Hepatocyte (in vitro differentiated cells): ENCODE data around the gene MOSMO. TPM values are rescaled to one million over a fixed set of nuclear protein-coding genes. Genes with fewer than 3 reads are reported as not detected.

Experiments used
- DNase-seq: peaks from one replicate; pipeline ENCODE4 v3.0.0-alpha.2; 2016; ENCODE audit warnings: low spot score
- H2AFZ ChIP-seq: fragments of 200-600 bp; sonication (generic); 2 replicates; pipeline ENCODE4 v1.6.0; 2016; ENCODE audit warnings: antibody characterized with exemption, mild to moderate bottlenecking
- H3K27ac ChIP-seq: fragments of 200-600 bp; sonication (generic); 2 replicates; pipeline ENCODE4 v1.5.1; 2016; ENCODE audit warnings: mild to moderate bottlenecking
- H3K27me3 ChIP-seq: fragments of 200-600 bp; sonication (generic); 2 replicates; pipeline ENCODE4 v1.6.1; 2016
- H3K36me3 ChIP-seq: fragments of 200-600 bp; sonication (generic); replicated peaks from 2 replicates; pipeline ENCODE4 v1.5.1; 2016; ENCODE audit warnings: low read depth; ENCODE audit not compliant: insufficient read depth
- H3K4me1 ChIP-seq: fragments of 200-600 bp; sonication (generic); 2 replicates; pipeline ENCODE4 v1.5.1; 2016; ENCODE audit warnings: mild to moderate bottlenecking, moderate library complexity; ENCODE audit not compliant: insufficient read depth
- H3K4me2 ChIP-seq: fragments of 200-600 bp; sonication (generic); 2 replicates; pipeline ENCODE4 v1.6.0; 2016
- H3K4me3 ChIP-seq: fragments of 200-600 bp; sonication (generic); 2 replicates; pipeline ENCODE4 v1.5.1; 2016; ENCODE audit warnings: mild to moderate bottlenecking
- H3K79me2 ChIP-seq: fragments of 200-600 bp; sonication (generic); 2 replicates; pipeline ENCODE4 v1.6.0; 2017; ENCODE audit warnings: mild to moderate bottlenecking
- H3K9me2 ChIP-seq: fragments of 200-600 bp; sonication (generic); replicated peaks from 2 replicates; pipeline ENCODE4 v1.6.0; 2017; ENCODE audit warnings: mild to moderate bottlenecking; ENCODE audit not compliant: insufficient read depth
- H3K9me3 ChIP-seq: fragments of 200-600 bp; sonication (generic); 2 replicates; pipeline ENCODE4 v1.5.1; 2016; ENCODE audit warnings: low read depth, mild to moderate bottlenecking
- H4K20me1 ChIP-seq: fragments of 200-600 bp; sonication (generic); 2 replicates; pipeline ENCODE4 v1.6.0; 2016; ENCODE audit warnings: mild to moderate bottlenecking; ENCODE audit not compliant: insufficient read depth, poor library complexity, severe bottlenecking
- EZH2 ChIP-seq: fragments of 200-600 bp; sonication (generic); IDR thresholded peaks from 2 replicates; pipeline ENCODE4 v1.6.1; 2016; ENCODE audit warnings: antibody characterized with exemption, mild to moderate bottlenecking, borderline replicate concordance
- EZH2phosphoT487 ChIP-seq: fragments of 200-600 bp; sonication (generic); IDR thresholded peaks from one replicate; pipeline ENCODE4 v1.6.1; 2018; ENCODE audit warnings: antibody characterized with exemption, mild to moderate bottlenecking, low read depth, moderate library complexity; ENCODE audit not compliant: unreplicated experiment, severe bottlenecking
- WGBS: methylation state at CpG from one replicate; pipeline ENCODE4 v1.1.6; 2016; ENCODE audit warnings: low lambda C conversion rate; ENCODE audit errors: missing lambda C conversion rate; 5-methylcytosine and 5-hydroxymethylcytosine counted together
- polyA plus RNA-seq: library from polyadenylated mRNA; unstranded; fragments of >200 nt; fragmentation: Nextera tagmentation; extraction: Ambion mirVana; gene quantifications from 2 replicates; pipeline ENCODE4 v1.2.1, GENCODE V29; 2016
- total RNA-seq: library from RNA; depleted of rRNA; stranded (reverse); fragments of >200 nt; gene quantifications from 2 replicates; pipeline ENCODE4 v1.2.3, GENCODE V29; 2014
- TF ChIP-seq, protein P1 (sequence below): fragments of 200-600 bp; sonication (generic); IDR thresholded peaks from 2 replicates; pipeline ENCODE4 v1.5.1; 2016; ENCODE audit warnings: antibody characterized with exemption, mild to moderate bottlenecking; ENCODE audit not compliant: poor library complexity

The MOSMO gene
- total and polyA plus RNA-seq, 2 experiments from 2014 or later = 6.5 to 16.1 TPM

DNA sequence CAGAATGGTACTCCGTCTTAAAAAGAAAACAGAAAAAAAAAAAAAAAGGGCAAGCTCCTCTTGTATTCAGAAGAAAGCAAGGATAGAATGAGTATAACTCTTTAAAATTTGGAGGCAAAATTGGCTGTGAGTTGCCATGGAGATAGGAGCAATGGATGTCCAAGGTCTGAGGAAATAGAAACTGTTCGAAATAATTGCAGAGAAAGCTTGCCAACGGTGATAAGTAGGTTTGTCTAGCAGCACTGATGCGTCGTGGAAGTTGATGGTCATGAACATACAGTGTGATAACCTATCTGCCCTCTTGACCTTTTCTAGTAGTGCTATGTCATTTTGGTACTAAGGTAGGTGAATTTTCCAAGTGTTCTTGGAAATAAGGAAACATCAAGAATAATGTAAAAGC lies 3.0 kb downstream of the MOSMO start:
- Histone ChIP-seq H3K4me1 (peaks cover 4% of the 10 kb centered on the region), H3K79me2 (peaks cover 71% of the 10 kb centered on the region), H3K4me3 (no peak overlapping the region), H3K36me3 (no peaks in the 10 kb centered on the region), H3K27ac (no peak overlapping the region), H3K9me2 (no peaks in the 10 kb centered on the region), H3K4me2 (no peak overlapping the region), H3K27me3 (no peaks in the 10 kb centered on the region), H4K20me1 (peaks cover 18% of the 10 kb centered on the region), H3K9me3 (no peaks in the 10 kb centered on the region), H2AFZ (no peak overlapping the region)
- TF ChIP-seq EZH2phosphoT487 (no peak), EZH2 (no peak)
- TF ChIP-seq, protein P1, sequence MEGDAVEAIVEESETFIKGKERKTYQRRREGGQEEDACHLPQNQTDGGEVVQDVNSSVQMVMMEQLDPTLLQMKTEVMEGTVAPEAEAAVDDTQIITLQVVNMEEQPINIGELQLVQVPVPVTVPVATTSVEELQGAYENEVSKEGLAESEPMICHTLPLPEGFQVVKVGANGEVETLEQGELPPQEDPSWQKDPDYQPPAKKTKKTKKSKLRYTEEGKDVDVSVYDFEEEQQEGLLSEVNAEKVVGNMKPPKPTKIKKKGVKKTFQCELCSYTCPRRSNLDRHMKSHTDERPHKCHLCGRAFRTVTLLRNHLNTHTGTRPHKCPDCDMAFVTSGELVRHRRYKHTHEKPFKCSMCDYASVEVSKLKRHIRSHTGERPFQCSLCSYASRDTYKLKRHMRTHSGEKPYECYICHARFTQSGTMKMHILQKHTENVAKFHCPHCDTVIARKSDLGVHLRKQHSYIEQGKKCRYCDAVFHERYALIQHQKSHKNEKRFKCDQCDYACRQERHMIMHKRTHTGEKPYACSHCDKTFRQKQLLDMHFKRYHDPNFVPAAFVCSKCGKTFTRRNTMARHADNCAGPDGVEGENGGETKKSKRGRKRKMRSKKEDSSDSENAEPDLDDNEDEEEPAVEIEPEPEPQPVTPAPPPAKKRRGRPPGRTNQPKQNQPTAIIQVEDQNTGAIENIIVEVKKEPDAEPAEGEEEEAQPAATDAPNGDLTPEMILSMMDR = no peak
- WGBS = 90% methylated on average over 5 of the region's 5 CpGs
- DNase-seq = no peak

DNA sequence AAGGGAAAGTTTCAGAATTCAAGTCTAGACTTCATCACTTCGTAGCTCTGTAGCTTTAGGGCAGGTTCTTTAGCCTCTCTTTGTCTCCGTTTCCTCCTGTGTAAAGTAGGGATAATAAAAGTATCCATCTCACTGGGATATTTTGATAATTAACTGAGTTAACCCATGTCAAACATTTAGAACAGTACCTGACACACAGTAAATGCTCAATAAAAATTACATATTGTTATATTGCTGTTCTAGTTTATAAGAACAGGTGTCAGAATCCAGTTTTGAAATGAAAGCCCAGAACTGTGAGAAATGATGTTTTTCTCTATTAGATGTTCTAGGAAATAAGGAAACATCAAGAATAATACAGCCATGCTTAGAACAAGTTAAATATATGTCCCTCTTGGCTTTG lies 4.3 kb downstream of the MOSMO start:
- DNase-seq = no peak
- H3K27ac ChIP-seq = no peak overlapping the region
- no peaks in the 10 kb centered on the region for H3K9me2 ChIP-seq
- peaks cover 18% of the 10 kb centered on the region for H4K20me1 ChIP-seq
- TF ChIP-seq EZH2 (no peak), EZH2phosphoT487 (no peak)
- TF ChIP-seq, protein P1 = no peak
- H2AFZ ChIP-seq = no peak overlapping the region
- H3K36me3 ChIP-seq = no peaks in the 10 kb centered on the region
- H3K79me2 ChIP-seq = peaks cover 82% of the 10 kb centered on the region
- WGBS = 39% methylated on average over 2 of the region's 2 CpGs
- H3K27me3 ChIP-seq = no peaks in the 10 kb centered on the region
- H3K4me1 ChIP-seq = no peaks in the 10 kb centered on the region
- H3K9me3 ChIP-seq = no peaks in the 10 kb centered on the region
- H3K4me2 ChIP-seq = no peak overlapping the region
- H3K4me3 ChIP-seq = no peak overlapping the region

DNA sequence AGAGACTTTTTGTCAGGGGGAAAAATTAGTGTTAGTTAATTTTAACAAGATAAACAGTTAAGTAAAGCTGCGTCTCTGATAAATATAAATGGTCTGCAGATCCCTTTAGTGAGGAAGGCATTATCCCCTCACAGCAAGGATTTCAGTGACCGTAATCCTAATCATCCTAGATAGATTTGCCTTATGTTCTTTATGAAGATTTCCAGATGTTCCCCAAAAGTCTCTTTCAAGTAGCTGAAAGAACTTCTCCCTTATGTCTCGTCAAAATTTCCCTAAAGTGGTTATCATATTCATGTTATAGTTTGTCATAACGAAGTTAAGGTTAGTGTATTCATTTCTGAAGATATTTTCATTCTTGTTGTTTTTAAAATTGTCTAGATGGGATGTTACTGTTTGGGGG lies 5.6 kb downstream of the MOSMO start:
- Histone ChIP-seq H3K4me1 (no peaks in the 10 kb centered on the region), H3K36me3 (no peaks in the 10 kb centered on the region), H3K9me2 (no peaks in the 10 kb centered on the region), H3K27me3 (no peaks in the 10 kb centered on the region), H3K79me2 (peaks cover 91% of the 10 kb centered on the region), H3K9me3 (no peaks in the 10 kb centered on the region), H4K20me1 (peaks cover 18% of the 10 kb centered on the region), H3K27ac (no peak overlapping the region), H3K4me2 (no peak overlapping the region), H2AFZ (no peak overlapping the region), H3K4me3 (no peak overlapping the region)
- DNase-seq = no peak
- TF ChIP-seq EZH2 (no peak), EZH2phosphoT487 (no peak)
- TF ChIP-seq, protein P1 = no peak
- 76% methylated on average over 4 of the region's 4 CpGs for WGBS
